Panc1 (cell line): Measurements from ENCODE around the gene GCAT. TPM values are rescaled to one million over a fixed set of nuclear protein-coding genes. Genes with fewer than 3 reads are reported as not detected.

Source experiments
- ATAC-seq: fragments of 200-7000 bp; cut with Tn5 transposase; 2 replicates; pipeline ENCODE4 v1.9.1; 2020; ENCODE audit warnings: mild to moderate bottlenecking, moderate library complexity
- BruUV-seq: library from RNA; stranded (reverse); fragments of 400-500 nt; replicated peaks from 2 replicates; lab custom pipeline; 2021; lab: Mats Ljungman, UMichigan
- CTCF ChIA-PET: fragments of 300-600 bp; sonication (Branson Sonifier 250); formaldehyde crosslinking; loops from one replicate; lab custom pipeline; 2022; ENCODE audit warnings: antibody characterized with exemption; lab: Charles Lee
- POLR2A ChIA-PET: fragments of 300-600 bp; sonication (Branson Sonifier 250); formaldehyde crosslinking; loops from one replicate; lab custom pipeline; 2022; ENCODE audit warnings: antibody characterized with exemption; lab: Charles Lee
- DNase-seq: peaks from one replicate; pipeline ENCODE4 v3.0.0-alpha.2; 2010; ENCODE audit warnings: low read depth, low spot score
- H3K27ac ChIP-seq: 2 replicates; pipeline ENCODE4 v1.5.1; 2011; ENCODE audit warnings: mild to moderate bottlenecking, low read length, inconsistent platforms
- H3K27me3 ChIP-seq: fragments of 200-500 bp; sonication (Bioruptor generic); 2 replicates; pipeline ENCODE4 v1.6.0; 2014; ENCODE audit warnings: low read length, inconsistent platforms; ENCODE audit not compliant: control insufficient read depth, insufficient read depth
- H3K36me3 ChIP-seq: fragments of 200-500 bp; sonication (Bioruptor generic); 2 replicates; pipeline ENCODE4 v1.5.1; 2014; ENCODE audit warnings: inconsistent platforms, mild to moderate bottlenecking, low read length, moderate library complexity; ENCODE audit not compliant: control insufficient read depth, insufficient read depth
- H3K4me1 ChIP-seq: 2 replicates; pipeline ENCODE4 v1.5.1; 2011; ENCODE audit warnings: inconsistent platforms, mild to moderate bottlenecking, low read length, moderate library complexity; ENCODE audit not compliant: control insufficient read depth, insufficient read depth
- H3K4me3 ChIP-seq, 2 experiments: 2 replicates each; pipeline ENCODE4 v1.5.1; 2011 to 2012; ENCODE audit warnings: low read depth in 2 of 2, low read length in 2 of 2, mild to moderate bottlenecking in 2 of 2, inconsistent platforms in 1 of 2, moderate library complexity in 1 of 2
- H3K9me3 ChIP-seq: fragments of 200-500 bp; sonication (Bioruptor generic); 2 replicates; pipeline ENCODE4 v1.5.1; 2014; ENCODE audit warnings: low read depth, mild to moderate bottlenecking, inconsistent platforms, low read length, moderate library complexity; ENCODE audit not compliant: control insufficient read depth, insufficient read depth
- POLR2AphosphoS5 ChIP-seq: IDR thresholded peaks from 2 replicates; pipeline ENCODE4 v1.6.1; 2012; ENCODE audit warnings: mild to moderate bottlenecking, low read depth, low read length, moderate library complexity
- SIN3A ChIP-seq: IDR thresholded peaks from 2 replicates; pipeline ENCODE4 v1.6.1; 2012; ENCODE audit warnings: low read depth, mild to moderate bottlenecking, low read length, moderate library complexity, borderline replicate concordance; ENCODE audit not compliant: insufficient read depth
- TCF7L2 ChIP-seq: IDR thresholded peaks from 2 replicates; pipeline ENCODE4 v1.6.1; 2011; ENCODE audit warnings: mild to moderate bottlenecking, low read depth, low read length, inconsistent platforms
- in situ Hi-C: cut with HindIII; loops from 2 replicates; pipeline ENCODE4 v1.10.0; 2016; ENCODE audit warnings: low sequenced_read_pairs, low pct_unique_long_range_greater_than_20kb
- intact Hi-C: fragments of 100-400 bp; cut with micrococcal nuclease; formaldehyde crosslinking; loops from one replicate; pipeline ENCODE4 v1.10.0; 2022; ENCODE audit not compliant: unreplicated experiment
- total RNA-seq: library from RNA; stranded (reverse); gene quantifications from one replicate; pipeline ENCODE4 v1.2.1, GENCODE V29; 2021; ENCODE audit not compliant: unreplicated experiment
- TF ChIP-seq, protein P1 (sequence below): fragments of 450-650 bp; IDR thresholded peaks from 2 replicates; pipeline ENCODE4 v1.5.1; 2017; ENCODE audit warnings: mild to moderate bottlenecking
- TF ChIP-seq, protein P2 (sequence below), 2 experiments: IDR thresholded peaks; 2 replicates each; pipeline ENCODE4 v1.6.1; 2011 to 2012; ENCODE audit warnings: low read depth in 2 of 2, control low read depth in 1 of 2, low read length in 1 of 2, mild to moderate bottlenecking in 1 of 2, moderate library complexity in 1 of 2; ENCODE audit not compliant: insufficient read depth in 1 of 2

Gene GCAT
- total RNA-seq, 1 experiment from 2014 or later, result 11.2 TPM

DNA sequence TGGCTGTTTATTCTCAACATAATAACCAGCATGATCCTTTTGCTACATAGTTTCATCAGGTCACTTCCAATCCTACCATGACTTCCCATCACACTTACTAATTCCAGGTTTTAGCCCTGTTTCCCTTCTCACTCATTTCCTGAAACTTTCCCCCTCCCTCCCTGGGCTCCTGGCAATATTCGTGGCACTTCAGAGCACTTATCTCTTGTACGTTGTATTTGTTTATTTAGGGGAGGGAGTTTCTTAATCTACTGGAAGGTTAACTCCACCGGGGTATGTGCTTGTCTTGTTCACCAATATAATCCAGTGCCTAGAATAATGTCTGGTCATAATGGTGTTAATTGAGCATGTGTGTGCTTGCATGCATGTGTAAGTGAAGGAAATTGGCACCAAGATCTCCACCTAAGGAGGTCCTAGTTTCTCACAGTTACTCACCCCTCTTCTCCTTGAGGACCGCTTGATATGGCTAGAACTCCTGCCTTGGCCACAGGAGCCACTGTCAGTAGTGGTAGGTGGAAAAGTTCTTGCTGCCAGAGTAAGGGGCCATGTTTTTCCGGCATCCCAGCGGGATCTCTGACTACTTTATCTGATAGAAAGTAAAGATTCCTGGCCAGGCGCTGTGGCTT, 53.2 kb downstream of the GCAT start:
- DNase-seq, result no peak
- intact Hi-C loops, result loop anchor here (5.0 kb wide), 1 partner anchor 44 kb away; no protein-coding TSS in a partner anchor
- H3K4me1 ChIP-seq, result no peaks in the 10 kb centered on the region
- BruUV-seq, result no TSS peak
- H3K27me3 ChIP-seq, result no peaks in the 10 kb centered on the region
- peaks cover 20% of the 10 kb centered on the region for H3K36me3 ChIP-seq
- no peak for ATAC-seq
- TF ChIP-seq, protein P1, sequence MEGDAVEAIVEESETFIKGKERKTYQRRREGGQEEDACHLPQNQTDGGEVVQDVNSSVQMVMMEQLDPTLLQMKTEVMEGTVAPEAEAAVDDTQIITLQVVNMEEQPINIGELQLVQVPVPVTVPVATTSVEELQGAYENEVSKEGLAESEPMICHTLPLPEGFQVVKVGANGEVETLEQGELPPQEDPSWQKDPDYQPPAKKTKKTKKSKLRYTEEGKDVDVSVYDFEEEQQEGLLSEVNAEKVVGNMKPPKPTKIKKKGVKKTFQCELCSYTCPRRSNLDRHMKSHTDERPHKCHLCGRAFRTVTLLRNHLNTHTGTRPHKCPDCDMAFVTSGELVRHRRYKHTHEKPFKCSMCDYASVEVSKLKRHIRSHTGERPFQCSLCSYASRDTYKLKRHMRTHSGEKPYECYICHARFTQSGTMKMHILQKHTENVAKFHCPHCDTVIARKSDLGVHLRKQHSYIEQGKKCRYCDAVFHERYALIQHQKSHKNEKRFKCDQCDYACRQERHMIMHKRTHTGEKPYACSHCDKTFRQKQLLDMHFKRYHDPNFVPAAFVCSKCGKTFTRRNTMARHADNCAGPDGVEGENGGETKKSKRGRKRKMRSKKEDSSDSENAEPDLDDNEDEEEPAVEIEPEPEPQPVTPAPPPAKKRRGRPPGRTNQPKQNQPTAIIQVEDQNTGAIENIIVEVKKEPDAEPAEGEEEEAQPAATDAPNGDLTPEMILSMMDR, result no peak
- TF ChIP-seq TCF7L2 (no peak), SIN3A (no peak), POLR2AphosphoS5 (no peak)
- TF ChIP-seq, protein P2, sequence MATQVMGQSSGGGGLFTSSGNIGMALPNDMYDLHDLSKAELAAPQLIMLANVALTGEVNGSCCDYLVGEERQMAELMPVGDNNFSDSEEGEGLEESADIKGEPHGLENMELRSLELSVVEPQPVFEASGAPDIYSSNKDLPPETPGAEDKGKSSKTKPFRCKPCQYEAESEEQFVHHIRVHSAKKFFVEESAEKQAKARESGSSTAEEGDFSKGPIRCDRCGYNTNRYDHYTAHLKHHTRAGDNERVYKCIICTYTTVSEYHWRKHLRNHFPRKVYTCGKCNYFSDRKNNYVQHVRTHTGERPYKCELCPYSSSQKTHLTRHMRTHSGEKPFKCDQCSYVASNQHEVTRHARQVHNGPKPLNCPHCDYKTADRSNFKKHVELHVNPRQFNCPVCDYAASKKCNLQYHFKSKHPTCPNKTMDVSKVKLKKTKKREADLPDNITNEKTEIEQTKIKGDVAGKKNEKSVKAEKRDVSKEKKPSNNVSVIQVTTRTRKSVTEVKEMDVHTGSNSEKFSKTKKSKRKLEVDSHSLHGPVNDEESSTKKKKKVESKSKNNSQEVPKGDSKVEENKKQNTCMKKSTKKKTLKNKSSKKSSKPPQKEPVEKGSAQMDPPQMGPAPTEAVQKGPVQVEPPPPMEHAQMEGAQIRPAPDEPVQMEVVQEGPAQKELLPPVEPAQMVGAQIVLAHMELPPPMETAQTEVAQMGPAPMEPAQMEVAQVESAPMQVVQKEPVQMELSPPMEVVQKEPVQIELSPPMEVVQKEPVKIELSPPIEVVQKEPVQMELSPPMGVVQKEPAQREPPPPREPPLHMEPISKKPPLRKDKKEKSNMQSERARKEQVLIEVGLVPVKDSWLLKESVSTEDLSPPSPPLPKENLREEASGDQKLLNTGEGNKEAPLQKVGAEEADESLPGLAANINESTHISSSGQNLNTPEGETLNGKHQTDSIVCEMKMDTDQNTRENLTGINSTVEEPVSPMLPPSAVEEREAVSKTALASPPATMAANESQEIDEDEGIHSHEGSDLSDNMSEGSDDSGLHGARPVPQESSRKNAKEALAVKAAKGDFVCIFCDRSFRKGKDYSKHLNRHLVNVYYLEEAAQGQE (IDR thresholded peaks at IDR 0.05; ENCODE audit: insufficient read depth in 1 of 2, low read depth in 2 of 2, low read length in 1 of 2), result no peak
- POLR2A ChIA-PET, result no interaction called here
- CTCF ChIA-PET, result no interaction called here
- H3K4me3 ChIP-seq, result no peak overlapping the region
- no peak overlapping the region for H3K27ac ChIP-seq
- in situ Hi-C loops, result no loop called here
- H3K9me3 ChIP-seq, result no peaks in the 10 kb centered on the region

DNA sequence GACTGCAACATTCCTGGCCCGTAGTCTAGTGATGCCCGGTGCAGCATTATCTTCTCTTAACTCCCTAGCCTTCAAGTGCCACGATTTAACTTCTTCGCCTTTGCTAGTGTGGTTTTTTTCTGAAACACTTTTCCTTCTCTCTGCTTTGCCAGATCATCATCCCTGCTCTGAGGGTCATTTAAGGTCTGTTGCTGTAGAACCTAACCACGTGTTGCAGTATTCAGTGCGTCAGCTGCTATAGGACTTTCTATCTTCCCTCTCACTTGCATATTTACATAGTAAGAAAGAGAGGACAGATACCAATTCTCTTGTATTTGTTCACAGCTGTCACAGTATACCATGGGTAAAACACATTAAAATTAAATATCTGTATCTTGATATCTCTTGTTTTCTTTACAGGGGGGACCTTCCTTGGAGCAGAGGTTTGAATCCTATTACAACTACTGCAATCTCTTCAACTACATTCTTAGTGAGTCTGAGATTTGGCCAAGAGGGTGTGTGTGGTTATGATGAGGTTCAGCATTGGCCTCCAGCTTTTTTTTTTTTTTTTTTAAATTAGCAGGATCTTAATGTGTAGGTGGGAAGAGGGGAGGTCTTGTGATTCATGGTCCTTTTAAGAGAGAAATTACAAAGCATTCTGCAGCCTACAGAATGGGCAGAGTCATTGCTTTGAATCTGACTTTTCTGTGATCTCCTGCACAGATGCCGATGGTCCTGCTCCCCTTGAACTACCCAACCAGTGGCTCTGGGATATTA, 55.0 kb downstream of the GCAT start:
- ATAC-seq, result no peak
- TF ChIP-seq SIN3A (no peak), TCF7L2 (no peak), POLR2AphosphoS5 (no peak)
- TF ChIP-seq, protein P1, result no peak
- TF ChIP-seq, protein P2 (IDR thresholded peaks at IDR 0.05; ENCODE audit: insufficient read depth in 1 of 2, low read depth in 2 of 2, low read length in 1 of 2), result no peak

More for the DNA sequence above, 55.0 kb downstream of the GCAT start:
- Histone ChIP-seq H3K27ac (no peak overlapping the region), H3K9me3 (no peaks in the 10 kb centered on the region), H3K36me3 (peaks cover 23% of the 10 kb centered on the region), H3K27me3 (no peaks in the 10 kb centered on the region), H3K4me1 (no peaks in the 10 kb centered on the region), H3K4me3 (no peak overlapping the region)
- DNase-seq, result no peak
- intact Hi-C loops, result loop anchor here (5.0 kb wide), 1 partner anchor 45 kb away; no protein-coding TSS in a partner anchor
- BruUV-seq, result no TSS peak
- ChIA-PET CTCF (interaction anchor here (0.7 to 1.4 kb wide), 5 partner anchors 12 to 102 kb away, joined by 3 to 6 read pairs (median 4); no protein-coding TSS in a partner anchor), POLR2A (no interaction called here)
- in situ Hi-C loops, result no loop called here
